ENCODE data around the gene RASGRF1.

DNA sequence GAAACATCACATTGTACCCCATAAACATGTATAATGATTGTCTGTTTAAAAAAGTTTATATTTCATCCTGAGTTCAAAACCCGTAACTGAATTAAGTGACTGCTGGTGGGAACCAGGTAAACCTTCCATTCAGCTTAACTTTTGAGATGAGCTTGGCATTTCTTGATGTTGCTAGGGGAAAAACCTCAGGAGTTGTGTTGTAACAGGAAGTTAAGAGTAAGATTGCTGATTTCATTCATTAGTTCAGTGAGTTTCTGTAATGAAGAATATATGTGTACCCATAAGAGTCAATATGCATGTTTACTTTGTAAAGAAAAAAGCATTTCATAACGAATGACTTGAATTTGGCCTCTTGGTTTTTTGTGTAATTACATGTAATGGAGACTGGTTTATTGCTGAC is 178.3 kb downstream of the RASGRF1 start:
- TF ChIP-seq, protein P1, sequence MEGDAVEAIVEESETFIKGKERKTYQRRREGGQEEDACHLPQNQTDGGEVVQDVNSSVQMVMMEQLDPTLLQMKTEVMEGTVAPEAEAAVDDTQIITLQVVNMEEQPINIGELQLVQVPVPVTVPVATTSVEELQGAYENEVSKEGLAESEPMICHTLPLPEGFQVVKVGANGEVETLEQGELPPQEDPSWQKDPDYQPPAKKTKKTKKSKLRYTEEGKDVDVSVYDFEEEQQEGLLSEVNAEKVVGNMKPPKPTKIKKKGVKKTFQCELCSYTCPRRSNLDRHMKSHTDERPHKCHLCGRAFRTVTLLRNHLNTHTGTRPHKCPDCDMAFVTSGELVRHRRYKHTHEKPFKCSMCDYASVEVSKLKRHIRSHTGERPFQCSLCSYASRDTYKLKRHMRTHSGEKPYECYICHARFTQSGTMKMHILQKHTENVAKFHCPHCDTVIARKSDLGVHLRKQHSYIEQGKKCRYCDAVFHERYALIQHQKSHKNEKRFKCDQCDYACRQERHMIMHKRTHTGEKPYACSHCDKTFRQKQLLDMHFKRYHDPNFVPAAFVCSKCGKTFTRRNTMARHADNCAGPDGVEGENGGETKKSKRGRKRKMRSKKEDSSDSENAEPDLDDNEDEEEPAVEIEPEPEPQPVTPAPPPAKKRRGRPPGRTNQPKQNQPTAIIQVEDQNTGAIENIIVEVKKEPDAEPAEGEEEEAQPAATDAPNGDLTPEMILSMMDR (IDR thresholded peaks at IDR 0.05): no peak
- no peak for TF ChIP-seq POLR2A (IDR thresholded peaks at IDR 0.05)
